ENCODE measurements around the gene DPYD. TPM values are rescaled to one million over a fixed set of nuclear protein-coding genes. Genes with fewer than 3 reads are reported as not detected.

Gene DPYD
- total RNA-seq, 1 donor from 2014 or later, result 30.1 TPM

DNA sequence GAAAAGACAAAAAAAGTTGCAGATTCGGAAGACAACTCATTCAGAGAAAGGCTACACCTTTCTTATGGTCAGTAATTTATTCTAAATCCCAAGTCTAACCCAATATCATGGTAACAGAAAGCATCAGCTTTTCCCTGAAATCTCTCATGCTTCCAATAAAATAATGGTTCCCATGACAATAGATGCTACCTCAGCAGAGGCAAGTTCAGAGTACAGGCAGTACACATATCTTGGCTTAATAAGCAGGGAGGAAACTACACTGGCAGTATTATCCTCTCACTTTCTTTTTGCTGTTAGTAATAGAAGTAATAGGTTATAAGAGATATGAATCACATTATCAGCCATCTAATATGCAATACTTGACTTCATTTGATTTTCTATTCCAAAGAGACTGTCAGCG lies 137.1 kb downstream of the DPYD start:
- no peak for DNase-seq

GRCh38 chr1:97781762-97782337 lies 139.0 kb downstream of the DPYD start:
- no peak for DNase-seq

DNA sequence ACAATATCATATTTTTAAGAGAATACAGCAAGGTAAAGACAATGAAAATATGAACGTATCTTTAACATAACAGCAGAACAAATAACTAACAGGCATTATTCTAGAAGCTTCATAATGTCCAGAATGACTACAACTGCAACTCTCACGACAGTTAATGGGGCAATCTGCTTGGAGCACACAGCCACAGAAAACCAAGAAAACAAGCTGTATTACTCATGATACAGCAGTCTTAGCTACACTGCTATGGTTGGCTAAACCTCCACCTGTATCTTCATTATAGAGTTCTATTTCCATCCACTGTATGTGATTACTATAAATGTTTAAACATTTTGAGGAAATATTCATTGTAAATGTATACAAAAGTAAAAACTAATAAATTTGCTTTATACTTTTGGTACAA lies 139.9 kb downstream of the DPYD start:
- no peak for DNase-seq

GRCh38 chr1:97778718-97779117 lies 142.1 kb downstream of the DPYD start:
- no peak for DNase-seq

DNA sequence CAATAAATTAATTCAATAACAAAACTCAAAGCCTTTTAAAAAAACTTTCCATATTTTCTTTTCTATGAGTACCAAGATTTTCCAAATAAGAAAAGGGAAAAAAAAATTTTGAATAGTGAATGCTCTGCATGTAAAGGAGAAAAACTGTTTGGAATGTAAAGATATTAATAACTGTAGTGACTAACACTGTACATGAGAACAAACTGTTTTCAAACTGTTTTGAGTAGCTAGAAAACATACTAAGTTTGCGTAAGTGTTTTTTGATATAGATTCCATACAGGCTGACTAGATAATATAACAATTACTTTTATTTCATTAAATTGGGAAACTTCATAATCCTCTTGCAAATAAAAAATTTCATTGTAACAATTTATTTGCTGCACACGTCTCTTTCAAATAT lies 150.5 kb downstream of the DPYD start:
- DNase-seq, result no peak

DNA sequence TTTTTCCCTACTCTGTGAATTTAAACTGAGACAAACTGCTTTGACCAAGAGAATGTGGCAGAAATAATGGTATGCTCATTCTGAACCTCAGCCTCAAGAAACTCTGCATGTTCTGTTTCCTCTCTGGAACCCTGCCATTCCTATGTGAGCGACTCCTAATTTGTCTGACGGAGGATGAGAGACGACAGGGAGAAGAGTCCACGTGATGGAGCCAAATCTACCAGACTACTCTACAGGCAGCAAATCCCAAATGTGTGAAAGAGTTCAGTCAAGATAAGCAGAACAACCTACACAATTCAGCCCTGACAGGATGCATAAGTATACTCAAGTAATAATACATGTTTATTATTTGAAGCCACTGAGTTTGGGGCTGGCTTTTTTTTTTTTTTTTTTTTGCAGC lies 153.5 kb downstream of the DPYD start:
- peak; percentile 6 for DNase-seq

DNA sequence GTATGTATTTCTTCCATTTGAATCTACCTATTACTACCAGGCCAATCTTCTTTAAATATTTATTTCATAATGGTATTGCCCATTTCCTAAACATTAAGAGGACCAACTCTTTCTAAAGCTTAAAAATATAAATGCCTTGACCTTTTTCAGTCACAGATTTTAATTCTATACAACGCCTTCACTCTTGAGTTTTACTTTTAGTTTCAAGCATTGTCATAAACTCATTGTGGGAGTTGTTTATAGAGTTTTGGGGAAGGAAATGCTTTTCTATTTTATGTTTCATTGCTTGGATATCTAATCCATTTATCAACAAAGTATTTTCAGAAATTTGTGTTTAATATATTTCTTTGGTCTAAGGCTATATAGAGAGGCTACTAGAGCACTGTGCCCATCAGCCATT lies 155.8 kb downstream of the DPYD start:
- no peak for DNase-seq

GRCh38 chr1:97761637-97762036 lies 159.2 kb downstream of the DPYD start:
- no peak for DNase-seq

GRCh38 chr1:97759078-97759477 lies 161.8 kb downstream of the DPYD start:
- no peak for DNase-seq

DNA sequence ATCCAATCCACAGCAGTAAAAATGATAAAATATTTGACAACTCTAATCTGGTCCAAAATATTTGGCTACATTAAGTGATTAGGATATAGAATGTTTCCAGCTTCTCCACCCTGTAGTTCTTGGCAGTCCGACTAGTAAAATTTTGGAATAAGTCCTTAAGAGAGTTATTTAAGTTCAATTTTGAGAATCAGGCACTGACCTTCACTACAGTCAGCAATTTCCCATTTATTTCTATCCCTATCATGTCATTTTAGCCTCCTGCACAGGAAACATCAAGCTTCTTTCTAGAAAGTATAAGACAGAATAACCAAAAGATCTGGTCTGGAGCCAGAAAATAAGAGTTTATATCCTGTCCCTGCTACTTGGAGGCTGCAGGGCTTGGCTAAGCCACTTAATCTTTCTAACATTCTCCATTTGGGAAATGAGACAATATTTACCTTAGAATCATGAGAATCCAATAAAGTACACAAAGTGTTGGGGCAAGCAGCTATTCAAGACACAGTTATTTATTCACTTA lies 162.2 kb downstream of the DPYD start:
- peak; percentile 28 for DNase-seq

- no peak for DNase-seq
Measured at GRCh38 chr1:97745912-97746311, 174.9 kb downstream of the DPYD start.

DNA sequence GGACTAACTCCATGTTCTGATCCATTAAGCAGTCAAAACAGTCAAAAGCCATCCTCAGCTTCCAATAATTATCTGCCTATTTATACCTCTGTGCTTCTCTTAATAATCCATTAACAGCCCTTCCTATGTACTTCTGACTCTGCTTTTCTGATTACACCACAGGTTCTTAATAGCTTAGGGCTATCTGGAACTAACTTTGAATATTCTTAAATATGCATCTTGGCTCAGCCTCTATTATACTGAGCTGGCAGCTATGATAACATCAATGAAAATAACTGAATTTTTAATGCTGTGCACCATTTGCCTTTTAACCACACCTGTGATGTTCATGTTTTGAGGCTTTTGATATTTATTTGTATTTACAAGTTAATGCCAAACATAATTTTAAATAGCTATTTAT lies 175.9 kb downstream of the DPYD start:
- no peak for DNase-seq

DNA sequence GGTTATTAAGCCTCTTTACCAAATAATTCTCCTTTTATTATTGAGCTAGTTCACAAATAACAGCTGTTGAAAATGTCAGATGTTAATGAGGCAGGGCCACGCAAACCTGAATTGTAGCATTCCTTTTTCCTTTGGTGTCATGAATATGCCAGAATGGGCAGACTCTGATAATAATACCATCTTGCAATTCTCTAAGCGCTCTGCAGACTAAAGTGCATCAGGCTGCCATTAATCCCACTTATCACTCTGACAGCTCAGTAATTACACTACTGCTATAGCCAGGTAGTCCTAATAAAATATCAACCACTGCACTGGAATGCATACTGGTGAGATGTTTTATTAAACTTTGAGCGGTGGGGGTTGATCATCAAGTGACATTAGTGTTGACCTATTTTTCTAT lies 177.7 kb downstream of the DPYD start:
- no peak for DNase-seq

DNA sequence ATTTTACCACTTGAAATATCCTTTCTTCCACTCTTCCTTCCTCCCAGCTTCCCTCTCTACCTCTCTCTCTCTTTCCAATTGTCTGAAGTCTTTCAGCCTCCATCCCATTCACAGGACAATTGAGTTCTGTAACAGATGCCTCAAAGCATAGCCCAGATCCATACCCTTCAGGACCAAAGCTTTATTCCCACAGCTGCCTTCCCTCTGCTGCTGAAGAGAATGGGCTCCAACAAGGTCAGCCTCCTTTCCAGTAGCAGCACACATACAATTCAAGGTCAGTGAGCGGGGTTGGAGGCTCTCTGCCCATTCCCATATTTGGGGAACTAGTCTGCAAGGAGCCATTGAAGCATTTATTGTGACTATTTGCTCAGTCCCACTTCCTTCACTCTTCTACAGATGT lies 179.9 kb downstream of the DPYD start:
- no peak for DNase-seq

DNA sequence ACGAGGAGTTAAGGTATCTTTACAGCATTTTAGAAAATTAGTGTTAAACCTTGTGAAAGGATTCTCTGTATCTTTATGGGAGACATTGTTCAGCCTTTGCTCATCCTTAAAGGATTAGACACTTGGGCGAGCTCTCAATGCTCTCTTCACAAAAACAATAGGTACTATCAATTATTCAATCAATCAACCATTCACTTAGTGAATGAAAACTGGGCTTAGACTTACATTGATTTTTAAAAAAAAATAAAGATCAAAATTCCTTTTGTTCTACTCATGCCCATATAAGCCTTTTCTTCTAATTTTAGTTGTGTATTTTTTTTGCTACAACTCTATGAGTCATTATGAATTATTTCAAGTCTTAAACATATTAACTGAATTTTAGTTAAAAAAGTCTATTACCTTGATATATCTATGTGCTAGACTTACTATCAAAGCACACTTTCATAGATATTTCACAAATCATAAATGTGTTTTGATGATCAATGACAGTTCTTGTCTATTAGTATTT lies 181.2 kb downstream of the DPYD start:
- no peak for DNase-seq

DNA sequence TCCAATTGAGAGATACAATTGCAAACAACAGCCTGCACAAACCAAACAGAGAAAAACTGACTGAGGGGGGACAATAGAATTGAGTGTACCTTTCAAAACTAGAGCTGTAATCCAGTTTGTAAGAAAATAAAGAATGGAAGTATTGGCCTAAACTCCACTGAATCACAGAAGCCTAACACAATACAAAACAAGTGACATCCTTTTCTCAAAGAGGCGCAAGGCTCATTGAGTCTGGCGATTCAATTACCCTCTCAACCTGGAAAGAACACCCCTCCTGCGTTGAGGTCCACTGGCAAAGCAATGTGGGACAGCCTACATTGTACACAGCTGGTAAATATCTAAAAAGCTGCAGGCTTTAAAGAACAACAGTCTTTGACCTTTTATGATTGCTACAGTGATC lies 182.6 kb downstream of the DPYD start:
- no peak for DNase-seq

- DNase-seq, result no peak
Measured at GRCh38 chr1:97730271-97730670, 190.6 kb downstream of the DPYD start.

DNA sequence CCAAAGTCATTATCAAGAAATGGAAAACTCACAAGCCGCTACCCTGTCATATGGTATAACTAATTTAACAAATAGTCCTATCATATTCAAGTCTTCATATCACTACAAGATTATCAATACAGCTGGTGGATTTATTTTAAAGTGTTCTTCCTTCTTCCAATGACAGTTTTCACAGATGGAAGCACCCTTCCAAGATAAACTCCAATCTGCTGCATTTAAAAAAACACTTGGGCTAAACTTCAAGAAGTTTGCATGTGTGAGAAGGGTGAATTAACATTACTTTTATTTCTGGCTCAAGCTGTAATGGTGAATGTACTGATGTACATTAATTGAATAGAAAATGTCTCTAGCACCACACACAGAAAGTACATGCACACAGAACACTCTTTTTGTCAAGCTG lies 192.4 kb downstream of the DPYD start:
- DNase-seq, result no peak

DNA sequence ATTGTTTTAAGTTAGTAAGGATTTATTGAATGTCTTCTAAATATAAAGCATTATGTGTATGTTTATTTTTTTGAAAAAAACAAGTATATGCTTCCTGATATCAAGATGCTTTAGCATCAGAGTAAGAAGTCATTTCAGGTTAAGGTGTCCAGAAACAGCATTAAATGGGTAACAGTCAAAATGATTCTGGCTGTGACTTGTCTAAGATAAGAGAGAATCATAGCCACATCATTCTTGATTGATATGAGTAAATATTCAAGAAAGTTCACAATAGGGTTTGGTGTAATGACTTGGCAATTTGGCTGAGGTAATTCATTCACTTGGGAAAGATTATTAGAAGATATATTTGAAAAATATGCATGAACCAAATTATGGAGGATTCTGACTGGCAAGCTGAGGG lies 193.8 kb downstream of the DPYD start:
- DNase-seq, result no peak

DNA sequence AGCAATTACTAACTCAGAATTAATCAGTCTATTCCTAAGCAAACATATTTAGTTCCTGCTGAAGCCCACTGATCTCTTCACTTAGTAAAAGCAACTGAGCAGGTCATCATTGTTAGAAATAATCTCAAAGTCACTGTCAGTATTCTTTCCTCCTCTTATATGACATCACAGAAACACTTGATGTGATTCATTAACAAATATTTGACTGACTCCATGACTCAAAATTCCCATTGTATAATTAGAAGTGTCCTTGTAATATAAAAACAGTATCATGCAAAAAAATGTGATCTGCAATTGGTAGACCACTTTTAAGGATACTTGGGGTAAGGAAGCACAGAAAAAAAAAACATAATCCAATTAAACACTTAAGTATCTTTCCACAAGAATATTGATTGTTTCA lies 194.4 kb downstream of the DPYD start:
- no peak for DNase-seq

GRCh38 chr1:97721221-97721620 lies 199.6 kb downstream of the DPYD start:
- no peak for DNase-seq

GRCh38 chr1:97712980-97713379 lies 207.9 kb downstream of the DPYD start:
- no peak for DNase-seq

GRCh38 chr1:97711858-97712257 lies 209.0 kb downstream of the DPYD start:
- no peak for DNase-seq

DNA sequence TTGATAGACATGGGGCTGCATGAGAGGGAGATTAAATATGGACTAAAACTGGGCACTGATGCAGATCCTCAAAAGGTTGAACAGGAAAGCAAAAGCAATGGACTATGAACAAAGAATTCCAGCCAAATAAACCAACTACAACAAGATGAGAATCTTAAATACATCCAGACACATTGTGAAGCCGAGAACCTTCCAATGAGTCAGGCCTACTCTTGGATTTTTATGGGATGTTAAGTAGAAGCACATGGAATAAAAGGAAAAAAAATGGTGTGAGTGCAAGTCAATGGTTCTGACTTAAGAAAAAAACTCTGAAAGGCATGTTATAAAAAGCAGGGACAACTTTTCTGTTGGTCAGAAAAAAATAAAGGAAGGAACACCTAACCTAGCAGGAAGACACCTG lies 227.2 kb downstream of the DPYD start:
- DNase-seq, result no peak

DNA sequence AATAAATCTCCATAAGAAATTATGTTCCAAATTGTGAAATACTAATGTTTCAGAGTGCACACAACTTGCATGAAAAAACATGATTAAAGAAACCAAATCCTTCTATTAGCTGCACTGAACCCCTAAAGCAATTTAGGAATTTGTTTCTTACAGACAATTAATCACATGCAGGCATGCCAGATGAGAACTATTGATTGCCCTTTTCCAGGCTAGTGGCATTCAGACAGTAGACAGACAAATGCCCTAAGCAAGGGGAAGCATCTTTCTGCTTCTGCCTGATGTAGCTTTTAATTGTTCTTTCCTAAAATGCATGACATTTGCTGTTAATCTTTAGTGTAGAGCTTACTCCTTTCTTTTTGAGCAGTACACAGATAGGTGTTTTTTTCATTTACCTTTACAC lies 229.5 kb downstream of the DPYD start:
- DNase-seq, result no peak

Data from tongue (tissue), 2 donors.